Measurements from ENCODE around the gene FAM229B. TPM values are rescaled to one million over a fixed set of nuclear protein-coding genes. Genes with fewer than 3 reads are reported as not detected.

The FAM229B gene
- total RNA-seq, 1 donor: 0.21 TPM

GRCh38 chr6:112106562-112106961 lies 19.2 kb downstream of the FAM229B start:
- Histone ChIP-seq H3K4me3 (ENCODE audit: low read length) (no peak overlapping the region), H3K4me1 (ENCODE audit: insufficient read depth, low read length) (no peaks in the 10 kb centered on the region), H3K27me3 (ENCODE audit: insufficient read depth, low read length) (no peaks in the 10 kb centered on the region), H3K9me3 (ENCODE audit: low read depth, low read length) (no peaks in the 10 kb centered on the region)

GRCh38 chr6:112109262-112109661 lies 21.9 kb downstream of the FAM229B start:
- no peak overlapping the region for H3K4me3 ChIP-seq (ENCODE audit: low read length)
- no peaks in the 10 kb centered on the region for H3K9me3 ChIP-seq (ENCODE audit: low read depth, low read length)
- H3K27me3 ChIP-seq (ENCODE audit: insufficient read depth, low read length): no peaks in the 10 kb centered on the region
- H3K4me1 ChIP-seq (ENCODE audit: insufficient read depth, low read length): no peaks in the 10 kb centered on the region

GRCh38 chr6:112113431-112113830 lies 26.0 kb downstream of the FAM229B start:
- Histone ChIP-seq H3K4me1 (ENCODE audit: insufficient read depth, low read length) (no peaks in the 10 kb centered on the region), H3K9me3 (ENCODE audit: low read depth, low read length) (no peaks in the 10 kb centered on the region), H3K27me3 (ENCODE audit: insufficient read depth, low read length) (no peaks in the 10 kb centered on the region), H3K4me3 (ENCODE audit: low read length) (no peak overlapping the region)

DNA sequence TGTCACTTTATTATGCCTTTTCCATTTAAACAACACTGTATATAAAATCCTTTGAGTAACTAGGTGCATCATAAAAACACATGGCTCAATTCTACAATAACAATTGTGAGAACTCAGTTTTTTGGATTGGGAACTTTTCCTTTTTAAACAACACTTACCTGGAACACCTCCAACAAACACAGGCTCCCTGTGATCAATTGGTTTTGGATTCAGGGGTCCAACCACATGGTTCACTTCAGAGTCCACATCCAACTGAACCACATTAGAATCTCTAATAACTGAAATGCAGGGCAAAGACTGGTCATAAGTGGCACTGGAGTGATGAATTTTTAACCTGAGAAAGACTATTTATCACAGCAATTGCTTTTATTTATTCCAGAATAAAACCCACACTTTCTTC lies 26.5 kb downstream of the FAM229B start:
- Histone ChIP-seq H3K4me1 (ENCODE audit: insufficient read depth, low read length) (no peaks in the 10 kb centered on the region), H3K27me3 (ENCODE audit: insufficient read depth, low read length) (no peaks in the 10 kb centered on the region), H3K4me3 (ENCODE audit: low read length) (no peak overlapping the region), H3K9me3 (ENCODE audit: low read depth, low read length) (no peaks in the 10 kb centered on the region)

GRCh38 chr6:112114577-112115223 lies 27.3 kb downstream of the FAM229B start:
- no peaks in the 10 kb centered on the region for H3K4me1 ChIP-seq (ENCODE audit: insufficient read depth, low read length)
- no peaks in the 10 kb centered on the region for H3K27me3 ChIP-seq (ENCODE audit: insufficient read depth, low read length)
- no peak overlapping the region for H3K4me3 ChIP-seq (ENCODE audit: low read length)
- H3K9me3 ChIP-seq (ENCODE audit: low read depth, low read length): no peaks in the 10 kb centered on the region

DNA sequence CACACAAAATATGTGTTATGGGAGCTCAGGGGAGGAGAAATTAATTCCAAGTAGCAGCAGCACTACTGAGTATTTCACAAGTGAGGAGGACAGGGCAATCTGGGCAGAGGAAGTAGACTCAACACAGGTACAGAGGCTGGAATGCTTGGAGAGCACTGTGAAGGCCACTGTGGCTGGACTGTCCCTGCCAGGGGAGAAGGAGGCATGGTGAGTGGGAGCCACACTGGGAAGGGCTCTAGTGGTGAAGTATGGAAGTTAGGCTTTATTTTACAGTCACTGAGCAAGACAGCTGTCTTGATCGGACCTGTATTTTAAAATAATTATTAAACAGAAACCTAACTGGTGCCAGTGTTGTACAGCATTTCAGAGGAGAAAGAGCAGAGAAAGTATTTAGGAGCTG lies 28.8 kb downstream of the FAM229B start:
- no peaks in the 10 kb centered on the region for H3K9me3 ChIP-seq (ENCODE audit: low read depth, low read length)
- H3K27me3 ChIP-seq (ENCODE audit: insufficient read depth, low read length): no peaks in the 10 kb centered on the region
- no peak overlapping the region for H3K4me3 ChIP-seq (ENCODE audit: low read length)
- H3K4me1 ChIP-seq (ENCODE audit: insufficient read depth, low read length): no peaks in the 10 kb centered on the region

DNA sequence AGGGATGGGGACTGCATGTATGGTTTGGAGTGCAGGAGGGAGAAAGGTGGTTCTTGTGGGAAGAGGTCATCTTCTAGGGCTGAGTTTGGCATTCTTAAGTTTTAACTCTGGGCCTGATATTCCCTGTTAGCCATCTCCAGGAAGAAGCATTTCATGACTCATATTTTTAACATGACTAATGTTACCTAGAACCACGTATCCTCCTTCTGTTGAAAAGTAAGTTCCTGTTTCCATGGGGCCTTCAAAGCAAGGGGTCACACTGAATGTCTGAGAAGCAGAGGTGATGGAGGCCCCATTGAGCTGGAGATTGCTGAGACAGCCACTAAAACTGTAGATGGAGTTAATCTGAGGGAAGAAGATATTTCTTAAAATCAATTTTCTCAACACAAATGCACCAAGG lies 30.2 kb downstream of the FAM229B start:
- no peaks in the 10 kb centered on the region for H3K4me1 ChIP-seq (ENCODE audit: insufficient read depth, low read length)

GRCh38 chr6:112118034-112118433 lies 30.6 kb downstream of the FAM229B start:
- peaks cover 3% of the 10 kb centered on the region for H3K4me1 ChIP-seq (ENCODE audit: insufficient read depth, low read length)
- H3K27me3 ChIP-seq (ENCODE audit: insufficient read depth, low read length): no peaks in the 10 kb centered on the region
- no peak overlapping the region for H3K4me3 ChIP-seq (ENCODE audit: low read length)
- no peaks in the 10 kb centered on the region for H3K9me3 ChIP-seq (ENCODE audit: low read depth, low read length)

More for the DNA sequence above, 30.2 kb downstream of the FAM229B start:
- no peak overlapping the region for H3K4me3 ChIP-seq (ENCODE audit: low read length)
- H3K27me3 ChIP-seq (ENCODE audit: insufficient read depth, low read length): no peaks in the 10 kb centered on the region
- H3K9me3 ChIP-seq (ENCODE audit: low read depth, low read length): no peaks in the 10 kb centered on the region

GRCh38 chr6:112122756-112123155 lies 35.4 kb downstream of the FAM229B start:
- no peaks in the 10 kb centered on the region for H3K27me3 ChIP-seq (ENCODE audit: insufficient read depth, low read length)
- peaks cover 6% of the 10 kb centered on the region for H3K4me1 ChIP-seq (ENCODE audit: insufficient read depth, low read length)
- H3K9me3 ChIP-seq (ENCODE audit: low read depth, low read length): no peaks in the 10 kb centered on the region
- no peak overlapping the region for H3K4me3 ChIP-seq (ENCODE audit: low read length)

GRCh38 chr6:112123982-112124381 lies 36.6 kb downstream of the FAM229B start:
- no peaks in the 10 kb centered on the region for H3K9me3 ChIP-seq (ENCODE audit: low read depth, low read length)
- no peaks in the 10 kb centered on the region for H3K27me3 ChIP-seq (ENCODE audit: insufficient read depth, low read length)
- H3K4me1 ChIP-seq (ENCODE audit: insufficient read depth, low read length): peaks cover 6% of the 10 kb centered on the region
- no peak overlapping the region for H3K4me3 ChIP-seq (ENCODE audit: low read length)

DNA sequence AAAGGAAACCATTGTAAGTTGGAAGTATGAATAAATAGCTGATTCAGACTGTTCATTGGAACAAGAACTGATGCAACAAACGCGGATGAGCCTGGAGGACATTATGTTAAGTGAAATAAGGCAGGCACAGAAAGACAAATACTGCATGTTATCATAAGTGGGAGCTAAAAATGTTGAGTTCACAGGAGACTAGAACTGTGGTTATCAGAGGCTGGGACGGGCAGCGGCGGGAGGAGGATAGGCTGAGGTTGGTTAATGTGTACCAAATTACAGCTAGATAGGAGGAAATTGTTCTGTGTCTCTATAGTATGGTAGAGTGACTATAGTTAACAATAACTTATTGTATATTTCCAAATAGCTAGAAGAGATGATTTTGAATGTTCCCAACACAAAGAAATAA lies 40.8 kb downstream of the FAM229B start:
- no peaks in the 10 kb centered on the region for H3K9me3 ChIP-seq (ENCODE audit: low read depth, low read length)
- H3K4me3 ChIP-seq (ENCODE audit: low read length): no peak overlapping the region
- H3K27me3 ChIP-seq (ENCODE audit: insufficient read depth, low read length): no peaks in the 10 kb centered on the region
- H3K4me1 ChIP-seq (ENCODE audit: insufficient read depth, low read length): peaks cover 1% of the 10 kb centered on the region

- Histone ChIP-seq H3K4me3 (ENCODE audit: low read length) (no peak overlapping the region), H3K9me3 (ENCODE audit: low read depth, low read length) (no peaks in the 10 kb centered on the region), H3K4me1 (ENCODE audit: insufficient read depth, low read length) (no peaks in the 10 kb centered on the region), H3K27me3 (ENCODE audit: insufficient read depth, low read length) (no peaks in the 10 kb centered on the region)
Observed at GRCh38 chr6:112130878-112131277, 43.5 kb downstream of the FAM229B start.

- Histone ChIP-seq H3K4me3 (ENCODE audit: low read length) (no peak overlapping the region), H3K9me3 (ENCODE audit: low read depth, low read length) (no peaks in the 10 kb centered on the region), H3K27me3 (ENCODE audit: insufficient read depth, low read length) (no peaks in the 10 kb centered on the region), H3K4me1 (ENCODE audit: insufficient read depth, low read length) (no peaks in the 10 kb centered on the region)
Observed at GRCh38 chr6:112139052-112139451, 51.7 kb downstream of the FAM229B start.

DNA sequence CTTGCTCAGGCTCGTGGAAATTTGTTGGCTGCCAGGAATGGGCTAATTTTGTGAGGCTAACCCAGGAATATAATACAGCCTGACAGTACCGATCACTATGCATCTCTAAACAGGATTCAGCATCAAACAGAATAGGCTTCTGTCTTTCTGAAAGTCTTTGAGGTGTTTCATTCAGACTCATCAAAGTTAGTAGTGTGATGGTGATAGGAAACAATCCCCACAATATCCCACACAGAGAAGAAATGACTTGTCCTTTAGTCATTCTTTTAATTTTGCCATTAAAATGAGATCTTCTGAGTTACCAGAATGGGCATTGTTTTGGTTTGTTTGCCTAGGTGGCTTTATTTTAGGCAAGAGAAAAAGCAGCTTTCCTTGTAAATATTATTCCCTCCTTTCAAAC lies 54.3 kb downstream of the FAM229B start:
- Histone ChIP-seq H3K27me3 (ENCODE audit: insufficient read depth, low read length) (no peaks in the 10 kb centered on the region), H3K4me3 (ENCODE audit: low read length) (no peak overlapping the region), H3K9me3 (ENCODE audit: low read depth, low read length) (no peaks in the 10 kb centered on the region), H3K4me1 (ENCODE audit: insufficient read depth, low read length) (no peaks in the 10 kb centered on the region)

GRCh38 chr6:112144145-112144926 lies 56.9 kb downstream of the FAM229B start:
- Histone ChIP-seq H3K27me3 (ENCODE audit: insufficient read depth, low read length) (no peaks in the 10 kb centered on the region), H3K9me3 (ENCODE audit: low read depth, low read length) (no peaks in the 10 kb centered on the region), H3K4me1 (ENCODE audit: insufficient read depth, low read length) (no peaks in the 10 kb centered on the region), H3K4me3 (ENCODE audit: low read length) (no peak overlapping the region)

DNA sequence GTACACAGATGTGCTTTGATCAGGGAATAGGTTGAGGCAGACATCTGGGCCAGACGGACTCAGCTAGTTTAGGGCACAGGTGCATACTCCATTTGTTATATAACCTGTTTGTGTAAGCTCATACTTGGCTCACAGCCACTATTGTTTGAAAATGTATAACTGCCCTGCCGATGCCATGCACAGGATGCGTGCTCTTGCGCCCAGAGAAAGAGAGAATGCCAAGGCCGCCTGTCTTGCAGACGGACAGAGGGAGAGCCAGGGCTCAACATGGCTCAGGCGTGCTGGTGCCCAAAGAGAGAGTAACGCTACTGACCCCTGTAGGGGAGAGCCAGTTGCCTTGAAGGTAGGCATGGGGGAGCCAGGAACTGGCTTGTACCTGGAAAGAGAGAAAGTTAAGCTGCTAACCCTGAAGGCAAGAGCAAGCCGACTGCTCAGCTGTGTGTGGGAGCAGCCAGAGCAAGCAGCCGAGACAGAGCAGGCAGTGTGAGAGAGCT lies 57.7 kb downstream of the FAM229B start:
- H3K4me1 ChIP-seq (ENCODE audit: insufficient read depth, low read length): no peaks in the 10 kb centered on the region
- no peak overlapping the region for H3K4me3 ChIP-seq (ENCODE audit: low read length)

More for the DNA sequence above, 57.7 kb downstream of the FAM229B start:
- H3K9me3 ChIP-seq (ENCODE audit: low read depth, low read length): no peaks in the 10 kb centered on the region
- H3K27me3 ChIP-seq (ENCODE audit: insufficient read depth, low read length): no peaks in the 10 kb centered on the region

Data from mononuclear cell (primary cell).